SU-DHL-6 (cell line): ENCODE data around the gene MXI1.
"Not testable (repeated sequence)": the region's sequence is repeated elsewhere in the genome, so short reads cannot be mapped to it uniquely, and the experiment has no call there.

Source experiments
- H2AFZ ChIP-seq: fragments of 200-600 bp; sonication (generic); 2 replicates; pipeline ENCODE4 v1.6.1; 2014; ENCODE audit warnings: low read depth, mild to moderate bottlenecking, moderate library complexity, mixed read lengths, antibody characterized with exemption, low read length; ENCODE audit not compliant: severe bottlenecking
- H3F3A ChIP-seq: fragments of 200-600 bp; shearing (Covaris generic); 2 replicates; pipeline ENCODE4 v1.6.0; 2016; ENCODE audit warnings: antibody characterized with exemption, mild to moderate bottlenecking; ENCODE audit not compliant: insufficient read depth
- H3K27ac ChIP-seq: fragments of 200-600 bp; sonication (generic); 2 replicates; pipeline ENCODE4 v1.5.1; 2016; ENCODE audit warnings: low read depth, mild to moderate bottlenecking, low read length, moderate library complexity, mixed read lengths
- H3K27me3 ChIP-seq: fragments of 200-600 bp; sonication (generic), shearing (Covaris generic); 2 replicates; pipeline ENCODE4 v1.6.0; 2014; ENCODE audit warnings: mild to moderate bottlenecking, low read length
- H3K36me3 ChIP-seq: fragments of 200-600 bp; sonication (generic); 2 replicates; pipeline ENCODE4 v1.6.1; 2014; ENCODE audit warnings: mild to moderate bottlenecking, low read length, mixed read lengths
- H3K4me2 ChIP-seq: fragments of 300-600, 200-600 bp; shearing (Covaris generic), sonication (generic); 2 replicates; pipeline ENCODE4 v1.6.0; 2014; ENCODE audit warnings: low read length, low read depth, mild to moderate bottlenecking; ENCODE audit not compliant: poor library complexity, severe bottlenecking
- H3K4me3 ChIP-seq: fragments of 200-600 bp; sonication (generic); 2 replicates; pipeline ENCODE4 v1.5.1; 2014; ENCODE audit warnings: antibody characterized with exemption, low read length, mild to moderate bottlenecking, mixed read lengths; ENCODE audit not compliant: insufficient read depth, poor library complexity, severe bottlenecking
- H3K79me2 ChIP-seq: fragments of 200-600 bp; sonication (generic); 2 replicates; pipeline ENCODE4 v1.6.1; 2014; ENCODE audit warnings: mild to moderate bottlenecking, low read length, moderate library complexity; ENCODE audit not compliant: insufficient read depth
- H3K9ac ChIP-seq: fragments of 200-600 bp; sonication (generic); 2 replicates; pipeline ENCODE4 v1.7.0; 2014; ENCODE audit warnings: mild to moderate bottlenecking, low read length
- H3K9me2 ChIP-seq: fragments of 200-600 bp; sonication (generic); replicated peaks from 2 replicates; pipeline ENCODE4 v1.6.1; 2014; ENCODE audit warnings: low read length; ENCODE audit not compliant: insufficient read depth
- H3K9me3 ChIP-seq: fragments of 200-600 bp; sonication (generic); 2 replicates; pipeline ENCODE4 v1.6.1; 2014; ENCODE audit warnings: low read length, mixed read lengths; ENCODE audit not compliant: insufficient read depth
- H4K20me1 ChIP-seq: fragments of 200-600 bp; sonication (generic); 2 replicates; pipeline ENCODE4 v1.6.1; 2014; ENCODE audit warnings: low read depth, mild to moderate bottlenecking, antibody characterized with exemption, low read length, moderate library complexity, mixed read lengths
- CTCF ChIP-seq: fragments of 200-600 bp; sonication (generic); IDR thresholded peaks from one replicate; pipeline ENCODE4 v1.5.1; 2017; ENCODE audit warnings: antibody characterized with exemption, mild to moderate bottlenecking, low read length, moderate library complexity; ENCODE audit not compliant: insufficient read depth, poor library complexity, severe bottlenecking
- EZH2phosphoT487 ChIP-seq: fragments of 200-600 bp; sonication (generic), shearing (Covaris generic); conservative IDR thresholded peaks from 2 replicates; pipeline ENCODE4 v1.6.1; 2018; ENCODE audit warnings: mild to moderate bottlenecking, antibody characterized with exemption, low read length, moderate library complexity, mixed read lengths

The MXI1 gene

GRCh38 chr10:110327262-110327914 is 120.0 kb downstream of the MXI1 start:
- no peaks in the 10 kb centered on the region for H4K20me1 ChIP-seq
- no peaks in the 10 kb centered on the region for H3K79me2 ChIP-seq
- no peaks in the 10 kb centered on the region for H3K27me3 ChIP-seq
- no peaks in the 10 kb centered on the region for H3F3A ChIP-seq
- H3K27ac ChIP-seq = no peak overlapping the region
- H3K9me2 ChIP-seq = no peaks in the 10 kb centered on the region
- no peaks in the 10 kb centered on the region for H3K36me3 ChIP-seq
- no peak overlapping the region for H3K4me3 ChIP-seq
- H3K9me3 ChIP-seq = peaks cover 14% of the 10 kb centered on the region; the same call in 1 of the 2 replicates
- H3K9ac ChIP-seq = no peak overlapping the region
- no peak overlapping the region for H2AFZ ChIP-seq
- TF ChIP-seq EZH2phosphoT487 (no peak), CTCF (no peak)
- no peak overlapping the region for H3K4me2 ChIP-seq

GRCh38 chr10:110330675-110331074 is 123.3 kb downstream of the MXI1 start:
- Histone ChIP-seq H3K9me3 (peaks cover 14% of the 10 kb centered on the region; the same call in 1 of the 2 replicates), H3K4me2 (no peak overlapping the region), H3F3A (no peaks in the 10 kb centered on the region), H2AFZ (no peak overlapping the region), H3K9me2 (no peaks in the 10 kb centered on the region), H3K79me2 (no peaks in the 10 kb centered on the region), H3K27ac (no peak overlapping the region), H3K4me3 (no peak overlapping the region), H3K36me3 (no peaks in the 10 kb centered on the region), H3K9ac (no peak overlapping the region), H4K20me1 (no peaks in the 10 kb centered on the region), H3K27me3 (no peaks in the 10 kb centered on the region)
- TF ChIP-seq EZH2phosphoT487 = no peak
- TF ChIP-seq CTCF = no peak

GRCh38 chr10:110331226-110331795 is 123.9 kb downstream of the MXI1 start:
- not testable (repeated sequence) for H3K36me3 ChIP-seq, H3K79me2 ChIP-seq, H3K9ac ChIP-seq, H4K20me1 ChIP-seq, H2AFZ ChIP-seq, H3K4me2 ChIP-seq, H3K27ac ChIP-seq, H3K9me2 ChIP-seq, H3F3A ChIP-seq, H3K4me3 ChIP-seq, H3K27me3 ChIP-seq
- H3K9me3 ChIP-seq = peaks cover 14% of the 10 kb centered on the region; the same call in 1 of the 2 replicates

GRCh38 chr10:110334061-110334656 is 126.8 kb downstream of the MXI1 start:
- Histone ChIP-seq H3K9ac (no peak overlapping the region), H3K27me3 (no peaks in the 10 kb centered on the region), H3K9me3 (peaks cover 14% of the 10 kb centered on the region; the same call in 1 of the 2 replicates), H3K4me2 (no peak overlapping the region), H3K4me3 (no peak overlapping the region), H3K36me3 (no peaks in the 10 kb centered on the region), H3K27ac (no peak overlapping the region), H2AFZ (no peak overlapping the region), H3K9me2 (no peaks in the 10 kb centered on the region), H3K79me2 (no peaks in the 10 kb centered on the region), H4K20me1 (no peaks in the 10 kb centered on the region), H3F3A (no peaks in the 10 kb centered on the region)
- TF ChIP-seq EZH2phosphoT487 = no peak
- no peak for TF ChIP-seq CTCF
